Measurements from ENCODE around the gene IER5. TPM values are rescaled to one million over a fixed set of nuclear protein-coding genes. Genes with fewer than 3 reads are reported as not detected.

The IER5 gene
- total RNA-seq, 1 experiment from 2014 or later: 21.2 TPM

DNA sequence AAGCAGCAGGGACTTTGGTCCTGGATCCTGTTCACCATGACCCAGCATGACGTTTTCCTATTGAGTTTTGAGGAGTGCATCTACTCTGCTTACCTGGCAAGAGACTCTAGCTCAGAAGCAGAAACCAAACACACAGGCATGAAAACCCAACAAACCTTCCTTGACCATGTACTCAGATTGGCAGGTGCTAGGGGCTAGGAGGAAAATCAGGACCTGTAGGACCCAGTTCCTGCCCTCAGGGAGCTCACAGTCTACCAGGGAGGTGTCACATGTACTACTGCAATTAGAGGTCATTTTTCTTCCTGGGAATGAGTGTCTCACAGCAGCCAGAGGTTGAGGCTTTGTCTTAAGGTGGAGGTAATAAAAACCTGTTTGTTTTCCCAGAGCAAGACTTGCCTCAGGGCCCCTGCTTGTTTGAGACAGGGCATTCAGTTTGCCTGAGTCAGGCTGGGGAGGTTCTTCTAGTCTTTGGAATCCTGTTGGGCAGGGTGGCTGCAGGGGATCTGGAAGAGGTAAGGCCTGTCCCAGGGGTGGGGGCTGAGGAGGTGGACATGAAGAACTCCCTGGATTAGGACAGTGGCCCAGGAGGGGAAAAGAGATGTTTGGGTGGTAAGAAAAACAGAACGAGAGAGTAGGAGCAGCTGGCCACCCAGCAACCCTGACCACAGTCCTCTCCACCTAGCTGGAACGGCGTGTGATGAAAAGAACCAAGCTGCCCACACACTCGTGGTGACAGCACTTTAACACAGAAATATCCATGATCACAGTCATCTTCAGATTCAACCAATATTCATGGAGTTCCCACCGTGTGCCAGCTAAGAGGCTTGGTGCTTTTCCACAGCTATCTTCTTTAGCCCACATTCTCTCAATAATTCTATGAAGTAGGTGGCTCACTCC lies 30.8 kb downstream of the IER5 start:
- TF ChIP-seq, protein P1, sequence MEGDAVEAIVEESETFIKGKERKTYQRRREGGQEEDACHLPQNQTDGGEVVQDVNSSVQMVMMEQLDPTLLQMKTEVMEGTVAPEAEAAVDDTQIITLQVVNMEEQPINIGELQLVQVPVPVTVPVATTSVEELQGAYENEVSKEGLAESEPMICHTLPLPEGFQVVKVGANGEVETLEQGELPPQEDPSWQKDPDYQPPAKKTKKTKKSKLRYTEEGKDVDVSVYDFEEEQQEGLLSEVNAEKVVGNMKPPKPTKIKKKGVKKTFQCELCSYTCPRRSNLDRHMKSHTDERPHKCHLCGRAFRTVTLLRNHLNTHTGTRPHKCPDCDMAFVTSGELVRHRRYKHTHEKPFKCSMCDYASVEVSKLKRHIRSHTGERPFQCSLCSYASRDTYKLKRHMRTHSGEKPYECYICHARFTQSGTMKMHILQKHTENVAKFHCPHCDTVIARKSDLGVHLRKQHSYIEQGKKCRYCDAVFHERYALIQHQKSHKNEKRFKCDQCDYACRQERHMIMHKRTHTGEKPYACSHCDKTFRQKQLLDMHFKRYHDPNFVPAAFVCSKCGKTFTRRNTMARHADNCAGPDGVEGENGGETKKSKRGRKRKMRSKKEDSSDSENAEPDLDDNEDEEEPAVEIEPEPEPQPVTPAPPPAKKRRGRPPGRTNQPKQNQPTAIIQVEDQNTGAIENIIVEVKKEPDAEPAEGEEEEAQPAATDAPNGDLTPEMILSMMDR (conservative IDR thresholded peaks at IDR 0.05): no peak
- no peak for TF ChIP-seq EZH2 (IDR thresholded peaks at IDR 0.05; ENCODE audit: low read depth)
- Histone ChIP-seq H2AFZ (no peak overlapping the region), H3K79me2 (ENCODE audit: low read depth) (peaks cover 7% of the 10 kb centered on the region; the same call in 1 of the 2 replicates), H3K27ac (peak overlapping the region; percentile 99), H3K4me1 (replicated peaks; ENCODE audit: insufficient read depth) (peaks cover 83% of the 10 kb centered on the region), H3K9me2 (ENCODE audit: insufficient read depth) (no peaks in the 10 kb centered on the region), H3K36me3 (ENCODE audit: low read depth) (no peaks in the 10 kb centered on the region), H3K27me3 (ENCODE audit: insufficient read depth, low read depth) (no peaks in the 10 kb centered on the region), H3F3A (ENCODE audit: insufficient read depth, low read depth) (peaks cover 42% of the 10 kb centered on the region), H4K20me1 (ENCODE audit: insufficient read depth) (no peaks in the 10 kb centered on the region), H3K9me3 (ENCODE audit: insufficient read depth, low read depth) (peaks cover 9% of the 10 kb centered on the region), H3K4me3 (peak overlapping the region; percentile 37; the same call in 1 of the 2 replicates), H3K4me2 (peak overlapping the region; percentile 79)
- ChIA-PET CTCF (interaction anchor here (0.6 kb wide), 1 partner anchor 14 kb away, joined by 4 read pairs; no protein-coding TSS in a partner anchor), POLR2A (ENCODE audit: unreplicated experiment) (interaction anchor here (0.6 to 0.7 kb wide), 2 partner anchors 15 to 16 kb away, joined by 3 to 6 read pairs; no protein-coding TSS in a partner anchor)
- TSS peak; percentile 47 for BruUV-seq (replicated peaks)
- intact Hi-C loops (cut with micrococcal nuclease; ENCODE audit: unreplicated experiment): loop anchor here (1.0 to 5.0 kb wide), 3 partner anchors 19 to 42 kb away; no protein-coding TSS in a partner anchor
- peak; percentile 93 to 99 for DNase-seq

DNA sequence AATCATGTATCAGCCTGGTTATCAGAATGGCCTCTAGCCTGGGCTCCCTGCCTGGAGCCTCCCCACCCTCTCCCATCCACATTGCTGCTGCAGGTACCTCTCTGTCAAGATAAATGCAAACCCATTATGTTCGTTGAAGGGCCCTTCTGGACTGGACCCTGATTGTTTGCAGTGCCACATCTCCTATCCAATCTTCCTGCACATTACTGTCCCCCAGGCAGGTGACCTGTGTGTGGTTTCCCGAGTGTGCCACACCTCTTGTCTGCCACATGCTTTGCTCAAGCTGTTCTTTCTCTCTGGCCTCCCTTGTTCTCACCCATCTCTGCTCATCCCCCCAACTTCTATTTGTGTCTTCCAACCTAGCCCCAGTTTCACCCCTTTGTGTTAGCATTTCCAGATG lies 32.4 kb downstream of the IER5 start:
- no peaks in the 10 kb centered on the region for H3K9me2 ChIP-seq (ENCODE audit: insufficient read depth)
- no peaks in the 10 kb centered on the region for H3K36me3 ChIP-seq (ENCODE audit: low read depth)
- DNase-seq: no peak
- no peak overlapping the region for H3K4me3 ChIP-seq
- ChIA-PET POLR2A (ENCODE audit: unreplicated experiment) (no interaction called here), CTCF (no interaction called here)
- H3K4me1 ChIP-seq (replicated peaks; ENCODE audit: insufficient read depth): peaks cover 81% of the 10 kb centered on the region
- H3K27ac ChIP-seq: peak overlapping the region; percentile 99
- H3K27me3 ChIP-seq (ENCODE audit: insufficient read depth, low read depth): no peaks in the 10 kb centered on the region
- peaks cover 9% of the 10 kb centered on the region for H3K9me3 ChIP-seq (ENCODE audit: insufficient read depth, low read depth)
- no peaks in the 10 kb centered on the region for H3K79me2 ChIP-seq (ENCODE audit: low read depth)
- no peaks in the 10 kb centered on the region for H4K20me1 ChIP-seq (ENCODE audit: insufficient read depth)
- H3K4me2 ChIP-seq: peak overlapping the region; percentile 41
- TF ChIP-seq EZH2 (IDR thresholded peaks at IDR 0.05; ENCODE audit: low read depth): no peak
- TF ChIP-seq, protein P1 (conservative IDR thresholded peaks at IDR 0.05): no peak
- H3F3A ChIP-seq (ENCODE audit: insufficient read depth, low read depth): peaks cover 50% of the 10 kb centered on the region
- BruUV-seq (replicated peaks): no TSS peak
- intact Hi-C loops (cut with micrococcal nuclease; ENCODE audit: unreplicated experiment): no loop called here
- no peak overlapping the region for H2AFZ ChIP-seq

DNA sequence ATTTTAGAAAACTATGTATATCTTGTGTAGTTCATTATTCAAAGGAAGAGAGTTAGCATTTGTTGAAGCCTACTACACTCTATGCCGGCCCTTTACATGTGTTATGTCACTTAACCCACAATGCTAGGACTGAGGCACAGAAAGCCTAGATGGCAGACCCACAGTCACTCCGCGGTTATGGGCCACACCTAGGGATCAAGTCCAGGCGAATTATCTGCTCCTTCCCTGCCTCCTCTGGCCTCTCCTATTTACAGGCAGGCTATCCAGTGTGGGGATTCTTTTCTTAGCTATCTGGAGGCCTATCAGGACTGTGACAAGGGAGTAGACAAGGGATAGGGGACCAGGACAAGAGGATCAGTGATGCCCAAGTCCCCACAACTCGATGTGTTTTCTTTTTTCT lies 33.0 kb downstream of the IER5 start:
- intact Hi-C loops (cut with micrococcal nuclease; ENCODE audit: unreplicated experiment): no loop called here

More for the DNA sequence above, 33.0 kb downstream of the IER5 start:
- no peak for DNase-seq
- H3F3A ChIP-seq (ENCODE audit: insufficient read depth, low read depth): peaks cover 56% of the 10 kb centered on the region
- H3K4me2 ChIP-seq: peak overlapping the region; percentile 41; the same call in 1 of the 2 replicates
- CTCF ChIA-PET: no interaction called here
- no TSS peak for BruUV-seq (replicated peaks)
- POLR2A ChIA-PET (ENCODE audit: unreplicated experiment): no interaction called here
- no peak overlapping the region for H3K4me3 ChIP-seq
- no peaks in the 10 kb centered on the region for H3K79me2 ChIP-seq (ENCODE audit: low read depth)
- H4K20me1 ChIP-seq (ENCODE audit: insufficient read depth): no peaks in the 10 kb centered on the region
- peaks cover 9% of the 10 kb centered on the region for H3K9me3 ChIP-seq (ENCODE audit: insufficient read depth, low read depth)
- peaks cover 81% of the 10 kb centered on the region for H3K4me1 ChIP-seq (replicated peaks; ENCODE audit: insufficient read depth)
- H2AFZ ChIP-seq: no peak overlapping the region
- no peaks in the 10 kb centered on the region for H3K36me3 ChIP-seq (ENCODE audit: low read depth)
- no peaks in the 10 kb centered on the region for H3K9me2 ChIP-seq (ENCODE audit: insufficient read depth)
- no peaks in the 10 kb centered on the region for H3K27me3 ChIP-seq (ENCODE audit: insufficient read depth, low read depth)
- TF ChIP-seq, protein P1 (conservative IDR thresholded peaks at IDR 0.05): no peak
- no peak for TF ChIP-seq EZH2 (IDR thresholded peaks at IDR 0.05; ENCODE audit: low read depth)
- peak overlapping the region; percentile 99 for H3K27ac ChIP-seq

Measured in PC-9 (cell line).